NCI-H748 (cell line): ENCODE measurements around the gene ELAVL3.

Source experiments
- DNase-seq: peaks from one replicate; lab custom pipeline; 2025; ENCODE audit not compliant: unreplicated experiment; lab: John Stamatoyannopoulos, UW

Gene ELAVL3

GRCh38 chr19:11480715-11481533 is at the start of gene ELAVL3:
ELAVL3 (minus strand) TSS chr19:11481046; CDS start chr19:11480608, 438 bp downstream.
- peak; percentile 79 for DNase-seq

GRCh38 chr19:11530432-11530831 is 49.6 kb upstream of the ELAVL3 start:
- DNase-seq, result peak; percentile 77

- peak; percentile 94 for DNase-seq
Measured at GRCh38 chr19:11528551-11529341, 47.9 kb upstream of the ELAVL3 start, which contains the start of gene ECSIT. ECSIT (minus strand) TSS chr19:11529134; CDS start chr19:11519170, 9,964 bp downstream.

GRCh38 chr19:11519138-11519537 is 38.3 kb upstream of the ELAVL3 start:
- DNase-seq, result no peak

- no peak for DNase-seq
Measured at GRCh38 chr19:11513946-11514345, 33.1 kb upstream of the ELAVL3 start.

- no peak for DNase-seq
Measured at GRCh38 chr19:11510444-11510843, 29.6 kb upstream of the ELAVL3 start.

GRCh38 chr19:11507370-11508078 is 26.7 kb upstream of the ELAVL3 start:
- no peak for DNase-seq

- DNase-seq, result no peak
Measured at GRCh38 chr19:11506967-11507366, 26.1 kb upstream of the ELAVL3 start.

GRCh38 chr19:11506101-11506555 is 25.3 kb upstream of the ELAVL3 start:
- no peak for DNase-seq

GRCh38 chr19:11505504-11506100 is 24.8 kb upstream of the ELAVL3 start, which contains the start of gene ZNF653:
ZNF653 (minus strand) TSS chr19:11505839; CDS start chr19:11505786, 53 bp downstream.
- DNase-seq, result peak; percentile 93

- DNase-seq, result peak; percentile 91
Measured at GRCh38 chr19:11505032-11505503, 24.2 kb upstream of the ELAVL3 start.

GRCh38 chr19:11504502-11505031 is 23.7 kb upstream of the ELAVL3 start:
- DNase-seq, result no peak

GRCh38 chr19:11499890-11500420 is 19.1 kb upstream of the ELAVL3 start:
- DNase-seq, result no peak

- DNase-seq, result no peak
Measured at GRCh38 chr19:11499220-11499726, 18.4 kb upstream of the ELAVL3 start.

- peak; percentile 46 for DNase-seq
Measured at GRCh38 chr19:11496391-11497163, 15.7 kb upstream of the ELAVL3 start.

- DNase-seq, result no peak
Measured at GRCh38 chr19:11495885-11496284, 15.0 kb upstream of the ELAVL3 start.

GRCh38 chr19:11495481-11495880 is 14.6 kb upstream of the ELAVL3 start:
- no peak for DNase-seq

GRCh38 chr19:11494634-11495285 is 13.9 kb upstream of the ELAVL3 start:
- no peak for DNase-seq

- no peak for DNase-seq
Measured at GRCh38 chr19:11489378-11489777, 8.5 kb upstream of the ELAVL3 start.
